Tibial nerve (tissue), 4 donors: ENCODE results near the gene PTPRM.

Experiments
- EP300 ChIP-seq, 2 donors: sonication (generic); formaldehyde crosslinking; IDR thresholded peaks; one replicate each; pipeline ENCODE4 v1.6.1; 2017; ENCODE audit warnings: antibody characterized with exemption in 2 of 2, mild to moderate bottlenecking in 1 of 2
- TF ChIP-seq, protein P1 (sequence below), 5 experiments: fragments of 200-600 bp in 3 of 5; fragments of 450-650 bp in 2 of 5; sonication (generic) in 3 of 5; IDR thresholded peaks; one replicate each; pipeline ENCODE4 v1.5.1; 2016 to 2019; ENCODE audit warnings: antibody characterized with exemption in 5 of 5, mild to moderate bottlenecking in 3 of 5, moderate library complexity in 2 of 5

DNA sequence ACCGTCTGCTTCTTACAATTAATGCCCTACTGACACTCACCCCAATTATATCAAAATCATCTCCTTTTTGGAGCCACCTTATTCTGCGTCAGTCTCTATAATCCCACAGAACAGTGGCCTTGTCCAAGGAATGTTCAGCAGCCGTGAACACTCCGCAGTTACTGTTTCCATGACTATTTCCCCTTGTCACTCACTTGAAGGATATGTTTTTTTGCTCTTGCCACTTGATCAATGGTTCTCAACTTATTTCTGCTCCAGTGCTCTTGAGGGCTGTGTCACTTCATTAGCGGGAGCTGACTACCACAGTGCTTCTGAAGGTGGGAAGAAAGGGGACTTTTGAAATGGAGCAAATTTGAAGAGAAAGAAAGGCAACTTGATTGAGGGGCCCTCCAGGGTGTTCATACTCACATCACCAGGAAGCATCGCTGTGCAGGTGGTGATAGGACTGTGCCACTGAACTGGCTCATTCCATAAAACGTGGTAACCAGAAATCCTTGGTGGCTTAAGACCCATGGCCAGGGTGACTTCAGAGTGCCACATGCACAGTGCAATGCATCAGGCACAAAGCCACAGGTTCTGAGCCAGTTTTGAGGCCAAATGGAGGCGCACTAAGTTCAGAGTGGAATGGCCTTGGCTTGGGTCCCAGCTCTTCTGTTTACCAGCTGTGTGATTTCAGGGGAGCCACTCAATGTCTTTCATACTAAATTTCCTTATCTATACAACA lies 721.5 kb downstream of the PTPRM start:
- TF ChIP-seq, protein P1, sequence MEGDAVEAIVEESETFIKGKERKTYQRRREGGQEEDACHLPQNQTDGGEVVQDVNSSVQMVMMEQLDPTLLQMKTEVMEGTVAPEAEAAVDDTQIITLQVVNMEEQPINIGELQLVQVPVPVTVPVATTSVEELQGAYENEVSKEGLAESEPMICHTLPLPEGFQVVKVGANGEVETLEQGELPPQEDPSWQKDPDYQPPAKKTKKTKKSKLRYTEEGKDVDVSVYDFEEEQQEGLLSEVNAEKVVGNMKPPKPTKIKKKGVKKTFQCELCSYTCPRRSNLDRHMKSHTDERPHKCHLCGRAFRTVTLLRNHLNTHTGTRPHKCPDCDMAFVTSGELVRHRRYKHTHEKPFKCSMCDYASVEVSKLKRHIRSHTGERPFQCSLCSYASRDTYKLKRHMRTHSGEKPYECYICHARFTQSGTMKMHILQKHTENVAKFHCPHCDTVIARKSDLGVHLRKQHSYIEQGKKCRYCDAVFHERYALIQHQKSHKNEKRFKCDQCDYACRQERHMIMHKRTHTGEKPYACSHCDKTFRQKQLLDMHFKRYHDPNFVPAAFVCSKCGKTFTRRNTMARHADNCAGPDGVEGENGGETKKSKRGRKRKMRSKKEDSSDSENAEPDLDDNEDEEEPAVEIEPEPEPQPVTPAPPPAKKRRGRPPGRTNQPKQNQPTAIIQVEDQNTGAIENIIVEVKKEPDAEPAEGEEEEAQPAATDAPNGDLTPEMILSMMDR (IDR thresholded peaks at IDR 0.05) = no peak
- no peak for TF ChIP-seq EP300 (IDR thresholded peaks at IDR 0.05)
